HEK293 (cell line): ENCODE measurements around the gene BCDIN3D.

Experiments
- CTCF ChIA-PET: fragments of 350-600 bp; formaldehyde crosslinking; extraction: SDS; loops from one replicate; lab custom pipeline; 2021; ENCODE audit warnings: antibody characterized with exemption; lab: Yijun Ruan, JAX
- POLR2A ChIA-PET: fragments of 300-600 bp; formaldehyde crosslinking; extraction: SDS; loops from one replicate; lab custom pipeline; 2020; ENCODE audit warnings: antibody characterized with exemption, inconsistent platforms; lab: Yijun Ruan, JAX
- H3K27ac ChIP-seq: fragments of 200-500 bp; sonication (Bioruptor generic); 2 replicates; pipeline ENCODE4 v1.5.1; 2014; ENCODE audit warnings: low read depth, low read length, control low read depth, inconsistent platforms; ENCODE audit errors: extremely low read depth
- H3K36me3 ChIP-seq, 2 experiments: fragments of 200-500 bp in 1 of 2; sonication (Bioruptor generic) in 1 of 2; 1 replicate in 1 of 2; 2 replicates in 1 of 2; pipeline ENCODE4 v1.5.1; 2014 to 2017; ENCODE audit warnings: inconsistent platforms in 2 of 2, low read length in 2 of 2; ENCODE audit not compliant: control insufficient read depth in 2 of 2, insufficient read depth in 1 of 2
- H3K4me1 ChIP-seq: fragments of 200-500 bp; sonication (Bioruptor generic); 2 replicates; pipeline ENCODE4 v1.5.1; 2014; ENCODE audit warnings: mild to moderate bottlenecking, low read length, inconsistent platforms; ENCODE audit not compliant: control insufficient read depth, insufficient read depth
- H3K4me3 ChIP-seq: 2 replicates; pipeline ENCODE4 v1.5.1; 2011; ENCODE audit warnings: low read depth, mild to moderate bottlenecking, control low read depth, low read length, moderate library complexity
- H3K9me3 ChIP-seq: fragments of 200-500 bp; sonication (Bioruptor generic); 2 replicates; pipeline ENCODE4 v1.5.1; 2014; ENCODE audit warnings: low read depth, low read length, inconsistent platforms; ENCODE audit not compliant: control insufficient read depth, insufficient read depth
- BCL6B ChIP-seq: fragments of 450-650 bp; formaldehyde crosslinking; IDR thresholded peaks from 2 replicates; pipeline ENCODE4 v1.5.1; 2017; ENCODE audit warnings: missing biosample characterization, missing genetic modification characterization
- KLF1 ChIP-seq: fragments of 450-650 bp; formaldehyde crosslinking; IDR thresholded peaks from 2 replicates; pipeline ENCODE4 v1.5.1; 2016; ENCODE audit warnings: missing biosample characterization, missing genetic modification characterization
- MZF1 ChIP-seq: fragments of 450-650 bp; formaldehyde crosslinking; IDR thresholded peaks from 2 replicates; pipeline ENCODE4 v1.5.1; 2017; ENCODE audit warnings: missing biosample characterization, missing genetic modification characterization, borderline replicate concordance
- PRDM2 ChIP-seq: fragments of 450-650 bp; formaldehyde crosslinking; IDR thresholded peaks from 2 replicates; pipeline ENCODE4 v1.5.1; 2016; ENCODE audit warnings: missing biosample characterization, missing genetic modification characterization, borderline replicate concordance
- RBAK ChIP-seq: fragments of 450-650 bp; formaldehyde crosslinking; IDR thresholded peaks from 2 replicates; pipeline ENCODE4 v1.5.1; 2016; ENCODE audit warnings: missing biosample characterization, missing genetic modification characterization
- ZBTB20 ChIP-seq: fragments of 450-650 bp; formaldehyde crosslinking; IDR thresholded peaks from 2 replicates; pipeline ENCODE4 v1.5.1; 2016; ENCODE audit warnings: missing biosample characterization, missing genetic modification characterization
- ZBTB44 ChIP-seq: fragments of 450-650 bp; IDR thresholded peaks from 2 replicates; pipeline ENCODE4 v1.5.1; 2018; ENCODE audit warnings: missing biosample characterization, mild to moderate bottlenecking, missing genetic modification characterization
- ZBTB48 ChIP-seq: fragments of 450-650 bp; formaldehyde crosslinking; IDR thresholded peaks from 2 replicates; pipeline ENCODE4 v1.5.1; 2016; ENCODE audit warnings: missing biosample characterization, missing genetic modification characterization
- ZBTB7A ChIP-seq: fragments of 450-650 bp; formaldehyde crosslinking; IDR thresholded peaks from 2 replicates; pipeline ENCODE4 v1.5.1; 2016; ENCODE audit warnings: low read depth, missing biosample characterization, missing genetic modification characterization
- ZNF133 ChIP-seq: fragments of 450-650 bp; formaldehyde crosslinking; IDR thresholded peaks from 2 replicates; pipeline ENCODE4 v1.5.1; 2016; ENCODE audit warnings: missing biosample characterization, missing genetic modification characterization
- ZNF140 ChIP-seq: fragments of 450-650 bp; formaldehyde crosslinking; IDR thresholded peaks from 2 replicates; pipeline ENCODE4 v1.5.1; 2016; ENCODE audit warnings: missing biosample characterization, missing genetic modification characterization
- ZNF169 ChIP-seq: fragments of 450-650 bp; formaldehyde crosslinking; IDR thresholded peaks from 2 replicates; pipeline ENCODE4 v1.5.1; 2016; ENCODE audit warnings: missing biosample characterization, missing genetic modification characterization
- ZNF2 ChIP-seq: fragments of 450-650 bp; formaldehyde crosslinking; IDR thresholded peaks from 2 replicates; pipeline ENCODE4 v1.5.1; 2016; ENCODE audit warnings: missing biosample characterization, missing genetic modification characterization
- ZNF324 ChIP-seq: fragments of 450-650 bp; formaldehyde crosslinking; IDR thresholded peaks from 2 replicates; pipeline ENCODE4 v1.5.1; 2016; ENCODE audit warnings: missing biosample characterization, missing genetic modification characterization
- ZNF394 ChIP-seq: fragments of 450-650 bp; formaldehyde crosslinking; IDR thresholded peaks from 2 replicates; pipeline ENCODE4 v1.5.1; 2016; ENCODE audit warnings: missing biosample characterization, missing genetic modification characterization, mild to moderate bottlenecking, moderate library complexity, borderline replicate concordance
- ZNF404 ChIP-seq: fragments of 450-650 bp; formaldehyde crosslinking; IDR thresholded peaks from 2 replicates; pipeline ENCODE4 v1.5.1; 2017; ENCODE audit warnings: missing biosample characterization, missing genetic modification characterization
- ZNF571 ChIP-seq: fragments of 450-650 bp; formaldehyde crosslinking; IDR thresholded peaks from 2 replicates; pipeline ENCODE4 v1.5.0; 2017; ENCODE audit warnings: missing biosample characterization, missing genetic modification characterization
- ZNF792 ChIP-seq: fragments of 450-650 bp; formaldehyde crosslinking; IDR thresholded peaks from 2 replicates; pipeline ENCODE4 v1.5.1; 2016; ENCODE audit warnings: missing biosample characterization, missing genetic modification characterization
- ZSCAN18 ChIP-seq: fragments of 450-650 bp; formaldehyde crosslinking; IDR thresholded peaks from 2 replicates; pipeline ENCODE4 v1.5.1; 2016; ENCODE audit warnings: missing biosample characterization, missing genetic modification characterization
- ZSCAN4 ChIP-seq: fragments of 450-650 bp; formaldehyde crosslinking; IDR thresholded peaks from 2 replicates; pipeline ENCODE4 v1.5.1; 2017; ENCODE audit warnings: missing biosample characterization, missing genetic modification characterization

The BCDIN3D gene

GRCh38 chr12:49868449-49868848, 25.5 kb upstream of the BCDIN3D start:
- no peak overlapping the region for H3K4me3 ChIP-seq
- TF ChIP-seq PRDM2 (tag by site-specific recombination) (no peak), BCL6B (tag by site-specific recombination) (no peak), ZSCAN4 (tag by site-specific recombination) (no peak)
- H3K36me3 ChIP-seq = no peaks in the 10 kb centered on the region
- peak overlapping the region; percentile 63; the same call in 1 of the 2 replicates for H3K27ac ChIP-seq
- no peaks in the 10 kb centered on the region for H3K9me3 ChIP-seq
- CTCF ChIA-PET = interaction anchor here (0.7 to 6.1 kb wide), 22 partner anchors 18 to 206 kb away, joined by 3 to 99 read pairs (median 9); partner anchors contain the start of gene BCDIN3D
- POLR2A ChIA-PET = interaction anchor here (0.6 to 2.0 kb wide), 7 partner anchors 17 to 1477 kb away, joined by 3 to 6 read pairs (median 4); no protein-coding TSS in a partner anchor
- H3K4me1 ChIP-seq = peaks cover 14% of the 10 kb centered on the region

- no peaks in the 10 kb centered on the region for H3K9me3 ChIP-seq
- H3K4me1 ChIP-seq = peaks cover 14% of the 10 kb centered on the region
- POLR2A ChIA-PET = interaction anchor here (0.5 to 2.0 kb wide), 4 partner anchors 21 to 330 kb away, joined by 3 to 6 read pairs (median 4); no protein-coding TSS in a partner anchor
- no peak overlapping the region for H3K4me3 ChIP-seq
- CTCF ChIA-PET = interaction anchor here (0.6 to 6.1 kb wide), 39 partner anchors 13 to 207 kb away, joined by 3 to 99 read pairs (median 7); partner anchors contain the start of genes AQP2 and BCDIN3D
- peak overlapping the region; percentile 63; the same call in 1 of the 2 replicates for H3K27ac ChIP-seq
- H3K36me3 ChIP-seq = no peaks in the 10 kb centered on the region
- TF ChIP-seq MZF1 (tag by site-specific recombination) = peak; percentile 67
- TF ChIP-seq ZNF133 (tag by site-specific recombination) = no peak
- peak; percentile 28; the same call in 1 of the 2 replicates for TF ChIP-seq ZBTB20 (tag by site-specific recombination)
- no peak for TF ChIP-seq ZNF169 (tag by site-specific recombination)
- 0 out of 2 replicates have a peak, but pooled peaks have one; percentile 8 for TF ChIP-seq ZBTB48
- no peak for TF ChIP-seq ZNF571 (tag by site-specific recombination)
- no peak for TF ChIP-seq ZNF792 (tag by site-specific recombination)
- no peak for TF ChIP-seq ZBTB7A (tag by site-specific recombination)
- no peak for TF ChIP-seq ZNF324 (tag by site-specific recombination)
- no peak for TF ChIP-seq RBAK (tag by site-specific recombination)
- TF ChIP-seq KLF1 = peak; percentile 74; the same call in 1 of the 2 replicates
- TF ChIP-seq ZSCAN18 (tag by site-specific recombination) = no peak
- TF ChIP-seq ZNF2 (tag by site-specific recombination) = no peak
- TF ChIP-seq ZNF394 (tag by site-specific recombination) = no peak
- no peak for TF ChIP-seq ZNF140 (tag by site-specific recombination)
- TF ChIP-seq ZBTB44 (tag by site-specific recombination) = no peak
- TF ChIP-seq ZNF404 = no peak
Observed at GRCh38 chr12:49867570-49868341, 24.9 kb upstream of the BCDIN3D start.
